Renal cortical epithelial cell (primary cell): ENCODE measurements around the gene CRX. TPM values are rescaled to one million over a fixed set of nuclear protein-coding genes. Genes with fewer than 3 reads are reported as not detected.
"Not testable (repeated sequence)": the region's sequence is repeated elsewhere in the genome, so short reads cannot be mapped to it uniquely, and the experiment has no call there.

Experiments used
- DNase-seq: peaks from one replicate; pipeline ENCODE4 v3.0.0-alpha.2; 2011; ENCODE audit warnings: low read depth
- total RNA-seq: library from RNA; depleted of rRNA; stranded (reverse); fragments of >200 nt; gene quantifications from 2 replicates; pipeline ENCODE4 v1.2.3, GENCODE V29; 2014

The CRX gene
- total RNA-seq, 1 donor from 2014 or later, result not detected

GRCh38 chr19:47803671-47804070 lies 18.1 kb upstream of the CRX start:
- not testable (repeated sequence) for DNase-seq

- DNase-seq, result not testable (repeated sequence)
Measured at GRCh38 chr19:47804451-47804850, 17.3 kb upstream of the CRX start, which contains the start of gene TPRX1. Gene TPRX1, minus strand, starts transcription at chr19:47804551. Its CDS starts 12 bp downstream, at chr19:47804539.

GRCh38 chr19:47805313-47805712 lies 16.4 kb upstream of the CRX start:
- no peak for DNase-seq

- DNase-seq, result no peak
Measured at GRCh38 chr19:47806435-47806834, 15.3 kb upstream of the CRX start.

- no peak for DNase-seq
Measured at GRCh38 chr19:47813304-47813994, 8.3 kb upstream of the CRX start.

GRCh38 chr19:47813995-47814328 lies 7.8 kb upstream of the CRX start:
- no peak for DNase-seq

- DNase-seq, result not testable (repeated sequence)
Measured at GRCh38 chr19:47816270-47816669, 5.5 kb upstream of the CRX start.

- not testable (repeated sequence) for DNase-seq
Measured at GRCh38 chr19:47818221-47818620, 3.5 kb upstream of the CRX start.

GRCh38 chr19:47819858-47820257 lies 1.9 kb upstream of the CRX start:
- no peak for DNase-seq

- no peak for DNase-seq
Measured at GRCh38 chr19:47820410-47820809, 1.3 kb upstream of the CRX start.

GRCh38 chr19:47824396-47824795 lies 2.7 kb downstream of the CRX start:
- no peak for DNase-seq

GRCh38 chr19:47826800-47827199 lies 5.1 kb downstream of the CRX start:
- DNase-seq, result no peak

- no peak for DNase-seq
Measured at GRCh38 chr19:47832723-47833122, 11.0 kb downstream of the CRX start.

GRCh38 chr19:47836038-47836437 lies 14.3 kb downstream of the CRX start:
- no peak for DNase-seq

GRCh38 chr19:47839411-47839810 lies 17.7 kb downstream of the CRX start:
- no peak for DNase-seq

- DNase-seq, result no peak
Measured at GRCh38 chr19:47839913-47840312, 18.2 kb downstream of the CRX start.

- no peak for DNase-seq
Measured at GRCh38 chr19:47842941-47843340, 21.2 kb downstream of the CRX start.

GRCh38 chr19:47848425-47848822 lies 26.7 kb downstream of the CRX start:
- DNase-seq, result no peak

GRCh38 chr19:47848823-47849473 lies 27.2 kb downstream of the CRX start:
- DNase-seq, result no peak

GRCh38 chr19:47853003-47853402 lies 31.3 kb downstream of the CRX start:
- DNase-seq, result no peak

GRCh38 chr19:47854459-47854858 lies 32.7 kb downstream of the CRX start:
- no peak for DNase-seq

- DNase-seq, result not testable (repeated sequence)
Measured at GRCh38 chr19:47858231-47858630, 36.5 kb downstream of the CRX start.

GRCh38 chr19:47858646-47859285 lies 37.0 kb downstream of the CRX start, which contains the start of gene TPRX2:
Gene TPRX2, plus strand, starts transcription at chr19:47859235. Its CDS starts 12 bp downstream, at chr19:47859247.
- not testable (repeated sequence) for DNase-seq
